GM12874 (cell line): Measurements from ENCODE around the gene LCLAT1.

ENCODE experiments used
- CTCF ChIP-seq: IDR thresholded peaks from 2 replicates; pipeline ENCODE4 v1.5.1; 2011; ENCODE audit warnings: low read depth, mild to moderate bottlenecking, control low read depth, low read length, moderate library complexity; ENCODE audit not compliant: insufficient read depth

LCLAT1 gene

GRCh38 chr2:30686000-30686399 lies 239.0 kb downstream of the LCLAT1 start:
- TF ChIP-seq CTCF, result peak; percentile 40

GRCh38 chr2:30686669-30687068 lies 239.6 kb downstream of the LCLAT1 start:
- no peak for TF ChIP-seq CTCF

- TF ChIP-seq CTCF, result no peak
These were observed 241.9 kb downstream of the LCLAT1 start for GRCh38 chr2:30688956-30689401.

GRCh38 chr2:30689496-30690125 lies 242.6 kb downstream of the LCLAT1 start:
- no peak for TF ChIP-seq CTCF

GRCh38 chr2:30690126-30690561 lies 243.1 kb downstream of the LCLAT1 start:
- TF ChIP-seq CTCF, result no peak

- no peak for TF ChIP-seq CTCF
These were observed 244.3 kb downstream of the LCLAT1 start for GRCh38 chr2:30691091-30691947.

- TF ChIP-seq CTCF, result 0 out of 2 replicates have a peak, but pooled peaks have one; percentile 36
These were observed 245.1 kb downstream of the LCLAT1 start for GRCh38 chr2:30691948-30692828.
